HG02798 (cell line): Measurements from ENCODE around the gene B4GALNT2.
"Not testable (repeated sequence)": the region's sequence is repeated elsewhere in the genome, so short reads cannot be mapped to it uniquely, and the experiment has no call there.

Experiments
- ATAC-seq: cut with Tn5 transposase; IDR thresholded peaks from one replicate; pipeline ENCODE4 v1.9.1; 2021; ENCODE audit warnings: mild to moderate bottlenecking; ENCODE audit not compliant: unreplicated experiment, poor library complexity

Gene B4GALNT2

DNA sequence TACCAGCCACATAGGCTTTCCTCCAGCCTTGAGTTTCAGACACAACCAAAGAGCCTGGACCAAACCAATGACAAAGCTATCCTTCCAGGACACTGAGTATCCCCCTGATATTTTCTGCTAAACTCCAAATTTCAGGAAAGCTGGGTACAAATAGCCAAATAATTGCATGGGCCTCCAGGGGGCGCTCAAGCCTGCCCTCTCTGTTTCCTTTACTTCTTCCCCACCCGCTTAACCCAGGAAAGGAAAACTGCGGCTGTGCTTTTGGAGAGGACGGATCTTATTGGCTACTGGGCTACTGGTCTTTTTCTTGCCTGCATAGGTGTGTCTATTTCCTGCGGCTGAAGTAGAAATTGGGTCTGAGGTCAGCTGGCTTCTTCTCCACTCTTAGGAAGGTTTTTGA lies 47.7 kb downstream of the B4GALNT2 start:
- no peak for ATAC-seq

DNA sequence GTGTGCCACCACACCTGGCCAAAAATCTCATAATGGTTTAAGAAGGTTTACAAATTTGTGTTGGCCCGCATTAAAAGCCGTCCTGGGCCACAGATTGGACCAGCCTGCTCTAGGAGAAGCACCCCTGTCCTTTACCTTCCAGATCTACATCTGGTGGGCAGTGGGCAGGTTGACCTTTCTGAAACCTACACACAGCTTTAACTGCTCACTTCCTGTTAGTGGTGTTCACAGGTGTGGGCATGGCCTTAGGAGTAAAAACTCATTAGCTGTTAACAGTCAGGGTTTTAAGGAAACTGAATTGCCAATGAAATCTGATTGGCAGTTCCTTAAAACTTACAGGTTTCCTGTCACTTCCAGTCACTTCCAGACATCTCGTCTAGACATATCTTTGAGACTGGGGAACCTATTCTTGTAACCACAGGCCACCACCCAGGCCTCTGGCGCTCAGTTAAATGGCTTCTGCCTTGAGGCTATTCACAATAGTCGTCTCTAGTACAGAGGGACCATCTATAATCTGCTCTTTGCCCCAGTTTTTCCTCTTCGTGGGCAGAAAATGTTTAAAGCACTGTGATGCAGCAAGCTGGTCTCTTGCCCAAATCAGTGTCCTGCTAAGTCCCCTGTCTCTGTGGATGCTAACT lies 48.5 kb downstream of the B4GALNT2 start:
- no peak for ATAC-seq

DNA sequence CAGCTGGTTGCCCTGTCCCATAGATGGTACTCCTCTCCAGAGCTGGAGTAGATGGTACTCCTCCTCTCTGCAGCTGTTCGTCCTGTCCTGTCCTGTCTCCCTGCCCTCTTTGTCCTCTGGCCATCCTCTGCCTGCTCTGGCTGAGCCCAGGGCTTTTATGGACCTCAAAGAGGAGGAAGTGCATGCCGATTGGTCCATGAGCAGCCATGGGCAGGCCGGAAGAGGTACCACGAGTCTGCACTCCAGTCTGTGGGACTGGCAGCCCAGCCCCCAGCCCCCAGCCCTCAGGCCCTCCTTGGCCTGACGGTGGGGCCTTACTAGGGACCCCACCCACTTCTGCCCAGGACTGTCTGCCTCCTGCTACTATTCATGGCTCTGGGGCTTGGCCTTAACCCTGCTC lies 50.8 kb downstream of the B4GALNT2 start:
- ATAC-seq, result no peak

DNA sequence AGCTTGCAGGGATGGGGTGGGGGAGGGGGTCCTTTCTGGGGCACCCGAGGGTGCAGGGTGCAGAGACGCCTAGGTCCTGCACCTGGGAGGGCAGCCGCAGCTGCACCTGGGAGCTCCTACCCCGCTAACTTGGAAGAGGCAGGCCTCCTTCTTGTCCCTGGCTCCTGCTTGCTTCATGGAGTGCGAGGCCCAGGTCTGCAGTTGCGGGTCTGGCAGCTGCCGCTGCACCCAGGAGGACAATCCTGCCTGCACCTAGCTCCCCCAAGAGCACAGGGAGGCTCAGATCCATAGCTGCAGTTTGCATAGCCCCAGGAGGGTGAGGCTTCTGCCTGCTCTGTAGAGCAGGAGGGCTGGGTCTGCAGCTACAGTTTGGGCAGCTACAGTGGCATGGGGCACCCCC lies 51.2 kb downstream of the B4GALNT2 start:
- no peak for ATAC-seq

GRCh38 chr17:49184522-49184921 lies 52.0 kb downstream of the B4GALNT2 start:
- not testable (repeated sequence) for ATAC-seq

DNA sequence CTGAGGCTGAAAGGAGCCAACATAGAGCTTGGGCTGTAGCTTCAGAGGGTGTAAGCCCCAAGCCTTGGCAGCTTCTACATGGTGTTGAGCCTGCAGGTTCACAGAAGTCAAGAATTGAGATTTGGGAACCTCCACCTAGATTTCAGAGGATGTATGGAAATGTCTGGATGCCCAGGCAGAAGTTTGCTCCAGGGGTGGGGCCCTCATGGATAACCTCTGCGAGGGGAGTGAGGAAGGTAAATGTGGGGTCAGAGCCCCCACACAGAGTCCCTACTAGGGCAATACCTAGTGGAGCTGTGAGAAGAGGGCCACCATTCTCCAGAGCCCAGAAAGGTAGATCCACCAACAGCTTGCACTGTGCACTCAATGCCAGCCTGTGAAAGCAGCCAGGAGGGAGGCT lies 52.8 kb downstream of the B4GALNT2 start:
- ATAC-seq, result not testable (repeated sequence)

GRCh38 chr17:49187301-49187700 lies 54.7 kb downstream of the B4GALNT2 start:
- ATAC-seq, result no peak

DNA sequence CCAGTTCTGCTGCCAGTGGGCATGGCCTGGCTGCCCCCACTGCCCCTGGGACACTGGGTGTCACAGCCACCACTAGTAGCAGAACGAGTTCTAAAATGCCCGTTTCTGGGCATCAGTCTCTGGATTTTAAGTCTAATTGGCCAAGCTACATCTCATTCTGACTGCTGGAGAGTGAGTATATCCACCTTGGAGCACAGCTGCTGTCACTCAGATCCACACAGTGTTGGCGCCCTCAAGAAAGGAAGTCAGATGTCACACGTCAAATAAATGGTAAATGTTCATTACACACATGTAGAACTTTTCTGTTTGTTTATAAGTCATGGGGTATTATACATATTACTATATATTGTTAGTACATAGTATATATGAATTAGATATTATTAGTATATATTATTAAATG lies 58.4 kb downstream of the B4GALNT2 start:
- no peak for ATAC-seq

DNA sequence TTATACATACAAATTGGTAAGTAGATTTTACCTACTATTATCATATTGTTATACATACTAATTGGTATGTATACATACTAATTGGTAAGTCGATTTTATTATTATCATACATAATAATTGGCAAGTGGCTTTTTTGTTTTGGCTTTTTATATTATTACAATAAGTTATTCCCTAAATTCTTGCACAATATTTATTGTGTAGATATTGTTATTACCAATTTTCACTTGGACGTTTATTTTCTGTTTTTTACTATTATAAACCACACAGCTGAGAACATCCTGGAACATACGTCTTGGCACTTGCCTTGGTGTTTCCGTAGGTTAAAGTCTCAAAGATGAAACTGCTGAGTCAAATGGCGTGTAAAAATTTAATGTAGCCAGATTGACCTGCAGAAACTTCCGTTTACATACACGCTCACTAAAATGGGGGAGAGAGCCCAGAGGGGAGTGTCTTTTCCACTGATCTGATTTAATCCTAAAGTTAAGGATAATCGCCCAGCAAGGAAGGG lies 58.9 kb downstream of the B4GALNT2 start:
- ATAC-seq, result peak; percentile 0

DNA sequence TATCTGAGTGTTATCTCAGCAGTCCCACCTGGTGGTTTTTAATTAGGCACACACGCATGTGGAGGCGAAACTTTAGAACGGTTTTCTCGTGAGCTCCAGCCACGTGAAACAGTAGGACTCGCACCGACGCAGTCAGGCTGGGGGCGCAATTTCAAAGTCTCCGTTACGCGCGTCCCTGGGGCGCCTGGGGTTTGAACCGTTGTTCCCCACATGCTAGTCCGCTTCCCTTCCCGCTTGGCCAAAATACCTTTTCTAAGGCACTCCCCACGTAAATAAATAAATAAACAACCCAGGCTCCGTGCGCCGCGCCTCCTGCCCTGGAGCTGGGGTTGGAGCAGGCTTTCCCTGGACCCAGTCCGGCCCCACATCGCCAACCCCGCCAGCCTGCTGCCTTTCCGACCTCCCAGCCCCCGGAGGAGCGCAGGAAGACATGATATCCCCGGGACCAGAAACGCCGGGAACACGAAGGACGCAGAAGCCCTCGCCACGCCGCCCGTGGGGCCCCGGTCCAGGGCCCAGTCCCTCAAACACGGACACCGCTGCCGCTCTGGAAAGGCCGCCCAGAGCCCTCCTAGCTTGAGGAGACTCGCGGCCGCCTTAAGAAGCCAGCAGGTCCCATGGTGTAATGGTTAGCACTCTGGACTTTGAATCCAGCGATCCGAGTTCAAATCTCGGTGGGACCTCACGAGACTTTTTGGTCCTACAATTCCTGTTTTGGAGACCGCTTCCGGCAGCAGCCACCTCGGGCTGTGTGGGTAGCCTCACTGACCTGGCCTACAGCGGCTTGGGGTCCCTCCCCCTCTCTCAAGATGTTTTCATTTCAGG lies 59.6 kb downstream of the B4GALNT2 start:
- peak; percentile 64 for ATAC-seq

- no peak for ATAC-seq
Measured at GRCh38 chr17:49193513-49194296, 61.1 kb downstream of the B4GALNT2 start.

GRCh38 chr17:49194297-49194607 lies 61.7 kb downstream of the B4GALNT2 start:
- no peak for ATAC-seq

DNA sequence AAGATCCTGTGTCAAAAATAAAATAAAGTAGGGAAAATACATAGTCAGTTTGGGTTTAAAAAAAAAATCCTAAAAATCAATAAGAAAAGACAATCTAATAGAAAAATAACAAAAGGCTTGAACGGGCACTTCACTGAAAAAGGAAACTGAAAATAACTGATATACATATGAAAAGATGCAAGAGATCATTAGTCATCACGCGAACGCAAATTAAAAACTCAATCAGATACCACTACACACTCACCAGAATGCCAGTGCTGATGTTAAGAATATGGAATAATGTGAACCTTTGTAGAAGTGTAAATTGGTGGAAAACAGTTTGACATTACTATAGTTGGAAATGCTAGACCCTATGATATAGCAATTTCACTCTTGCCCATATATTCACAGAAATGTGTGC lies 63.2 kb downstream of the B4GALNT2 start:
- no peak for ATAC-seq

- ATAC-seq, result no peak
Measured at GRCh38 chr17:49196520-49196919, 64.0 kb downstream of the B4GALNT2 start.

- ATAC-seq, result no peak
Measured at GRCh38 chr17:49197346-49197998, 64.9 kb downstream of the B4GALNT2 start.

DNA sequence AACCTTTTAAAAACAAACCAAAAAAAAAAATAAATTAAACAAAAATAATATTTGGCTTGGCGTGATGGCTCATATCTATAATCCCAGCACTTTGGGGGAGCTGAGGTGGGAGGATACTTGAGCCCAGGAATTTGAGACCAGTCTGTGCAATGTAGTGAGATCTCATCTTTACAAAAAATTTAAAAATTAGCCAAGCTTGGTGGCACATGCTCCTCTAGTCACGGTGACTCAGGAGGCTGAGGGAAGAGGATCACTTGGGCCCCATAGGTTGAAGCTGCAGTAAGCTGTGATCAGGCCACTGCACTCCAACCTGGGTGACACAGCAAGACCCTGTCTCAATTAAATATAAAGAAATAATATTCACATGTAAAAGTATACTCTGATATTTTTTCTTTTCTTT lies 65.6 kb downstream of the B4GALNT2 start:
- no peak for ATAC-seq

DNA sequence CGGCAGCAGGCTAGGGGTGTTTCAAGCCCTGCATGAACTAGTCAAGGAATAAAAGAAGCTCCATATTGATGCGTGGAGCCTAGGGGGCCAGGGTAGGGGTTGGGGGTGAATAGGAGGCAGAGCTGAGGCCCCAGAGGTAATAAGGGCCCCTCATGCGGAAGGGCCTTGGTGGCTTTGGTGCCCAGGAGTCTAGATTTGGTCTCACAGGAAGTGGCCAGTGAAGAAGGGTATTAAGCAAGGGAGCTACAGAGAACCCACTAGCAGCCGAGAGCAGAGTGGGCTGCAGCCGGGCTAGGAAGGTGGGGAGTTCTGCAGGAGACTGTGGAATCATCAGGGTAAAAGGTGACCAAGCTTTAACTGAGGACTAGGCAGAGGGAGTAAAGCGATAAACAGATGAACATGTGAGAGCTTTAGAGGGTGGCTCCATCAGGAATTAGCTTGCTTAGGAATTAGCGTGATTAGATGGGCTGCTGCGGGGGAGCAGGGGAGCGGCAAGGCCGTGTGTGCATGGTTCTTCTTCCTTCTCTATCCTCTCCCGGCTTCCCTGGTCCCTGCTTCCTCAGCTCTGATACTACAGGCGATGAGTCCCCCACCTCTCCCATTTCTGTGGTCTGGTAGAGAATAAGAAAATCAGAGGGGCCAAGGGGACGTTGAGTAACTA lies 68.0 kb downstream of the B4GALNT2 start:
- no peak for ATAC-seq

DNA sequence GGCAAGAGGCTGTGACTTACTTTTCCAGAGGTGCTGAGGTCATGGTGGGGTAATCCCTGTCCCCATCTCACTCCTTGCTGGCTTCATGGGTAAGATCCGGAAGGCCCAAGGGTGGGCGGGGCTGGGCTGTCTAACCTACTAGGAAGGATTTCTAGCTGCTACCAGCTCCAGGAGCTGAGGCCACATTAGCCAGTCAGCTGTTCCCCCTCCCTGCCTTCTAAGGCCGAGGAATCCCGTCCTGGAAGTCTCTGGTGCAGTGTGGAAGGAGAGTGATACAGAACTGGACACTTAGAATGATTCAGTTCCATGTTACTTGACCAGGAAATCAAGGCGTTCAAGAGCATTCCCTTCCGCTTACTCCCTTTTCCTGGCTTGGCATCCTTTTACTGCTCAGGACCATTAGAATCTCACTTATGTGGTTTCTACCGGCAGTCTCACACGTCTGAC lies 68.9 kb downstream of the B4GALNT2 start:
- no peak for ATAC-seq

GRCh38 chr17:49203796-49204195 lies 71.2 kb downstream of the B4GALNT2 start:
- ATAC-seq, result no peak

- ATAC-seq, result no peak
Measured at GRCh38 chr17:49204516-49204915, 71.9 kb downstream of the B4GALNT2 start.
